ENCODE data around the gene GALNT4. TPM values are rescaled to one million over a fixed set of nuclear protein-coding genes. Genes with fewer than 3 reads are reported as not detected.

Gene GALNT4
- total RNA-seq, 6 experiments from 2014 or later, result 2.5 to 6.2 (median 4.1) TPM

- Histone ChIP-seq H3K27me3 (no peaks in the 10 kb centered on the region), H3K9me3 (no peaks in the 10 kb centered on the region), H3K27ac (no peak overlapping the region), H3K4me3 (no peak overlapping the region), H3K36me3 (no peaks in the 10 kb centered on the region), H3K4me1 (peaks cover 0 to 13% (median 4%) of the 10 kb centered on the region in 4 donors)
- intact Hi-C loops (cut with DNase I), result loop anchor here in 1 of 2 donors (10.0 kb wide), 1 partner anchor 49 kb away; the partner anchor contains the start of genes GALNT4 and POC1B
- TF ChIP-seq, protein P1, sequence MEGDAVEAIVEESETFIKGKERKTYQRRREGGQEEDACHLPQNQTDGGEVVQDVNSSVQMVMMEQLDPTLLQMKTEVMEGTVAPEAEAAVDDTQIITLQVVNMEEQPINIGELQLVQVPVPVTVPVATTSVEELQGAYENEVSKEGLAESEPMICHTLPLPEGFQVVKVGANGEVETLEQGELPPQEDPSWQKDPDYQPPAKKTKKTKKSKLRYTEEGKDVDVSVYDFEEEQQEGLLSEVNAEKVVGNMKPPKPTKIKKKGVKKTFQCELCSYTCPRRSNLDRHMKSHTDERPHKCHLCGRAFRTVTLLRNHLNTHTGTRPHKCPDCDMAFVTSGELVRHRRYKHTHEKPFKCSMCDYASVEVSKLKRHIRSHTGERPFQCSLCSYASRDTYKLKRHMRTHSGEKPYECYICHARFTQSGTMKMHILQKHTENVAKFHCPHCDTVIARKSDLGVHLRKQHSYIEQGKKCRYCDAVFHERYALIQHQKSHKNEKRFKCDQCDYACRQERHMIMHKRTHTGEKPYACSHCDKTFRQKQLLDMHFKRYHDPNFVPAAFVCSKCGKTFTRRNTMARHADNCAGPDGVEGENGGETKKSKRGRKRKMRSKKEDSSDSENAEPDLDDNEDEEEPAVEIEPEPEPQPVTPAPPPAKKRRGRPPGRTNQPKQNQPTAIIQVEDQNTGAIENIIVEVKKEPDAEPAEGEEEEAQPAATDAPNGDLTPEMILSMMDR (IDR thresholded peaks at IDR 0.05), result no peak
- DNase-seq, result no peak
- no peak for ATAC-seq
- WGBS (ENCODE audit: insufficient coverage, low coverage, low lambda C conversion rate, missing lambda C conversion rate), result 90% methylated on average over 4 of the region's 6 CpGs
Measured at GRCh38 chr12:89475203-89475990, 49.2 kb downstream of the GALNT4 start.

DNA sequence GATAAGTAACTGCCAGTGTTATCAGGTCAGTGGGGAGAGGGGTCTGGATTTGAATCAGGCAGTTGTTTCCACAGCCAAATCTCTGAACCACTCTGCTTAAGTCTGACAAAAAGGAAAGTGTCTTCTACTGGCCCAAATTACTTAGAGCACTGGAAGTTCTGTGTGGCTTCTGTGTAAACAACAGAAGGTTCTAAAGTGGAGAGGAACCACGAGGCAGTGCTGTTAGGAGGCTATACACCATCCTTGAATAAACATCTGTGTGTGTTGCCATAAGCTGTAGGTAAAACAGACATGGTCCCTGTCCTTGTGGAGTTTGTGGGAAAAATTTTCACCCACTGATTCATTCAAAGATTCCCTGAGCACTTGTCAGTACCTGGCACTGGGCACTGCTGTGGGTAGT lies 50.0 kb downstream of the GALNT4 start:
- H3K4me3 ChIP-seq, result no peak overlapping the region
- TF ChIP-seq, protein P1 (IDR thresholded peaks at IDR 0.05), result no peak
- TF ChIP-seq POLR2A (IDR thresholded peaks at IDR 0.05), result no peak
- ATAC-seq (no peak), DNase-seq (no peak)
- no peaks in the 10 kb centered on the region for H3K9me3 ChIP-seq
- 8% methylated on average over 1 of the region's 1 CpG for WGBS (ENCODE audit: insufficient coverage, low coverage, low lambda C conversion rate, missing lambda C conversion rate)
- H3K27ac ChIP-seq, result no peak overlapping the region
- intact Hi-C loops (cut with DNase I), result loop anchor here in 1 of 2 donors (10.0 kb wide), 1 partner anchor 50 kb away; the partner anchor contains the start of genes GALNT4 and POC1B
- no peaks in the 10 kb centered on the region for H3K27me3 ChIP-seq
- peaks cover 0 to 13% (median 4%) of the 10 kb centered on the region in 4 donors for H3K4me1 ChIP-seq
- no peaks in the 10 kb centered on the region for H3K36me3 ChIP-seq

Small RNA genes within 50 kb of the gene (small RNA-seq; reads per million reads assigned to genes)
- gene AC025034.2 (0 reads per million in 2 experiments), gene POC1B-GALNT4 (0 reads per million in 2 experiments)

Other genes starting within 250 kb of the GALNT4 start
- 100 to 1,000 TPM in 2 of 6 experiments, 10 to 100 TPM in 4; 24.3 to 139 (median 50.4) TPM for gene DUSP6, start 172.3 kb downstream of the GALNT4 start, total RNA-seq
- 10 to 100 TPM in 1 of 6 experiments, 1 to 10 TPM in 5; 5.3 to 14.5 (median 6.9) TPM for gene POC1B, start 1.3 kb upstream of the GALNT4 start, total RNA-seq
- gene ATP2B1, start 184.0 kb upstream of the GALNT4 start, total RNA-seq, result 10 to 100 TPM; 10.4 to 23.9 (median 17.6) TPM

All from right lobe of liver (tissue), 6 donors.